Duodenal mucosa (tissue), 2 donors: ENCODE results near the gene SYNPR.

Source experiments
- H3K27ac ChIP-seq: one replicate; pipeline ENCODE4 v1.7.0; 2013; ENCODE audit warnings: low read depth, low read length
- H3K27me3 ChIP-seq, 2 donors: one replicate each; pipeline ENCODE4 v1.7.0; 2013; ENCODE audit warnings: low read length in 2 of 2, control low read depth in 1 of 2; ENCODE audit not compliant: insufficient read depth in 2 of 2, control insufficient read depth in 1 of 2
- H3K36me3 ChIP-seq, 2 donors: one replicate each; pipeline ENCODE4 v1.7.0; 2013; ENCODE audit warnings: low read length in 2 of 2, control low read depth in 1 of 2; ENCODE audit not compliant: insufficient read depth in 2 of 2, control insufficient read depth in 1 of 2
- H3K4me1 ChIP-seq, 2 donors: one replicate each; pipeline ENCODE4 v1.7.0; 2013; ENCODE audit warnings: low read length in 2 of 2, control low read depth in 1 of 2; ENCODE audit not compliant: insufficient read depth in 2 of 2, control insufficient read depth in 1 of 2
- H3K4me3 ChIP-seq, 2 donors: one replicate each; pipeline ENCODE4 v1.7.0; 2013; ENCODE audit warnings: low read length in 2 of 2, low read depth in 1 of 2
- H3K9ac ChIP-seq, 2 donors: one replicate each; pipeline ENCODE4 v1.7.0; 2013; ENCODE audit warnings: low read length in 2 of 2, low read depth in 1 of 2
- H3K9me3 ChIP-seq, 2 donors: one replicate each; pipeline ENCODE4 v1.7.0; 2013; ENCODE audit warnings: low read length in 2 of 2, control low read depth in 1 of 2; ENCODE audit not compliant: control insufficient read depth in 1 of 2

The SYNPR gene

DNA sequence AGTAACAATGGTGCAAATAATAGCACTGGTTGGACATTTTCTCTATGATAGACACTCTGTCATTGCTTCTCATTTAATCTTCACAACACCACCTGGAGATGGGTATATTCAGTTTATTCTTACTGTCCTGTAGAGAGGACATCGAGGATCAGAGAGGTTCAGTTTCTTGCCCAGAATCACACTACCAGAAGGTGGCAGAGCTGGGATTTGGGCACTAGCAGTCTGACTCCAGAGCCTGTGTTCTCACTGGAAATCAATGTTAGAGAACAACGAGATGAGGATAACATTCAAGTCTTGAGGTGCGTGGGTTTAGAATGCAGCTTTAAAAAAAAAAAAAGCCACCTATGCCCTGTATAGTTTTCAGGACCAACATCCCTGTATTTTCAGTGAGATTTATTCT, 127.8 kb downstream of the SYNPR start:
- no peaks in the 10 kb centered on the region for H3K36me3 ChIP-seq
- no peak overlapping the region for H3K9ac ChIP-seq
- H3K4me1 ChIP-seq: no peaks in the 10 kb centered on the region
- no peaks in the 10 kb centered on the region for H3K9me3 ChIP-seq
- H3K27ac ChIP-seq: no peak overlapping the region
- H3K4me3 ChIP-seq: no peak overlapping the region
- no peaks in the 10 kb centered on the region for H3K27me3 ChIP-seq

DNA sequence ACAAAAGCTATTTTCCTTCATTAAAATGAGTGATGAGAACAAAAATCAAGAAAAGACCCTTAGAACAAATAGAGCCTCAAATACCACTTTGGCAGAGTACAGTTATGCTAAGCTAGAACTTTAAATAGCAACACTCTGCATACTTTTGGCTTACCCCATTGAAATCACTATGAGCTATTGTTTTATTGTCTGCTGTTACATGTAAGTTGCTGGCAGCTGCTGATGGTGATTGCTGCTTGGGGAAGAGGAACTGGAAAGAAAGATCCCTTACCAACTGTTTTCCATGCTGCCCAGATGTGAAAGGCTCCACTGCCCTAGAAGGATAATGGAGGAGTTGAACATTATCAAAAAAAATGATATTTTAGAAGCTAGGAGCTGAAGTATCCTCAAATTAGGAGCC, 135.4 kb downstream of the SYNPR start:
- H3K36me3 ChIP-seq: no peaks in the 10 kb centered on the region
- H3K27ac ChIP-seq: no peak overlapping the region
- H3K27me3 ChIP-seq: no peaks in the 10 kb centered on the region
- no peak overlapping the region for H3K9ac ChIP-seq
- no peak overlapping the region for H3K4me3 ChIP-seq
- H3K4me1 ChIP-seq: no peaks in the 10 kb centered on the region
- H3K9me3 ChIP-seq: no peaks in the 10 kb centered on the region

- no peaks in the 10 kb centered on the region for H3K36me3 ChIP-seq
- H3K9me3 ChIP-seq: no peaks in the 10 kb centered on the region
- H3K4me1 ChIP-seq: no peaks in the 10 kb centered on the region
- no peak overlapping the region for H3K9ac ChIP-seq
- H3K4me3 ChIP-seq: no peak overlapping the region
- no peak overlapping the region for H3K27ac ChIP-seq
- no peaks in the 10 kb centered on the region for H3K27me3 ChIP-seq
Measured at GRCh38 chr3:63414607-63415006, 136.5 kb downstream of the SYNPR start.

DNA sequence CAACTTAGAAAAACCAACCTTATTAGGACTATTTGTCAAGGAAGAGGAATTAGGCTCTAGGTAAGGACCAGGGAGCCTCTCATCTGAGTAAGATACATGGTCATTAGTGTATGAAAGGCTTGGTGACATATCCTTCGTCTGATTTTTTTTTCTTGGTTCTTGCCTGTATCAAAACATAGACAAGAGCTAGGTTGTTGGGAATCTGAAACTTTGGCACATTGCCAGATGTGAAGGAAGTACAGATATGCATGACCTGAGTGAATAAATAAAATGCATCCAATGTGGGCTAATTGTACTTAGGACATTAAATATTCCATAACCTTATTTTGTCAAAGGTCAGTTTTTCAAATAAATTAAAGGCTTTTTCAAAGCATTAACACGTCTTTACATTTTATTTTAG, 151.8 kb downstream of the SYNPR start:
- H3K9me3 ChIP-seq: no peaks in the 10 kb centered on the region
- H3K27me3 ChIP-seq: no peaks in the 10 kb centered on the region
- H3K36me3 ChIP-seq: no peaks in the 10 kb centered on the region
- H3K4me1 ChIP-seq: peaks cover 6 to 23% of the 10 kb centered on the region in 2 donors
- H3K4me3 ChIP-seq: no peak overlapping the region
- no peak overlapping the region for H3K27ac ChIP-seq
- no peak overlapping the region for H3K9ac ChIP-seq

GRCh38 chr3:63430875-63431274, 152.8 kb downstream of the SYNPR start:
- H3K4me3 ChIP-seq: no peak overlapping the region
- H3K9ac ChIP-seq: no peak overlapping the region
- no peak overlapping the region for H3K27ac ChIP-seq
- peaks cover 6 to 23% of the 10 kb centered on the region in 2 donors for H3K4me1 ChIP-seq
- H3K27me3 ChIP-seq: no peaks in the 10 kb centered on the region
- no peaks in the 10 kb centered on the region for H3K36me3 ChIP-seq
- H3K9me3 ChIP-seq: no peaks in the 10 kb centered on the region

DNA sequence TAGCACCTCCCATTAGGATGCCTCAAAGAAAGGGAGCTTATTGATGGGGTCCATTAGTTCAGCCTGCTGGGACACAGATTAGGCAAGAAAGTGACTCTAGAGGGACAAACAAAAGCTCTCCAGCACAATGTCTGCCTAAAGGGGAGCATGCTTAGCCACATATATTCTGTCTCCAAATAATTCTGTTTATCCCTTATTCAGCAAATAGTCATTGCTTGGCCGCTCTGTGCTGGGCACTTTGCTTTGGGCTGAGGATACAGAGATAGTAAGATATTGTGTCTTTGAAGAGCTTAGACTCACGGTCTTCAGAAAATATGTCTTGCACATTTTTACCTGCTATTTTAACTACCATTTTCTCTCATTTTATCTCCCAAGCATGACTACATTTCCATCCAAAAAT, 159.8 kb downstream of the SYNPR start:
- no peaks in the 10 kb centered on the region for H3K36me3 ChIP-seq

DNA sequence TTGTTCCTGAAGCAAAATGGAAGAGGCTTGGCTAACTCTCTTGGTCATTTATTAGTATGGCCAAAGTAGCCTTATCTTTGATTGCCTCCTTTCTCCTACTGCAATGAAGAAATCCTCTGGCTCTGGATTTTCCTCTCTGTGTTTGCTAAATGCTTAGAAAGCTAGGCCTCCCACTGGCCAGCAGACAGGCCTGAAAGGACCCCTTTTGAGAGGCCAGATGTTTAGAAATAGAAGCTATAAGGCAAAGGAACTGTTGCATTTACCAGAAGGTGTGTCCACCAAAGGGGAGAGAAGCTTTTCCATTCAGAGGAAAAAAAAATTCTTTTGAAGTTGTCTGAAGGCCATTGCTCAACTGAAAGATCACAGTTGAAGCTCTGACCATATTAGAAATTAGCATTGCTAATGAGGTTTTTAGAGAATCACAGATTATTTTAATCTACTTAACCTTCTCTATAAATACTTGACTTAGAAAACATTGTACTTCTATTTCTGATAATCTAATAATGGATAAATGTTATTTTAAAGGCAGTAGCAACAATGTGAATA, 160.8 kb downstream of the SYNPR start:
- H3K27me3 ChIP-seq: no peaks in the 10 kb centered on the region
- no peak overlapping the region for H3K4me3 ChIP-seq
- no peak overlapping the region for H3K27ac ChIP-seq
- no peak overlapping the region for H3K9ac ChIP-seq
- H3K9me3 ChIP-seq: no peaks in the 10 kb centered on the region
- H3K4me1 ChIP-seq: peaks cover 5 to 7% of the 10 kb centered on the region in 2 donors
- no peaks in the 10 kb centered on the region for H3K36me3 ChIP-seq

More for the DNA sequence above, 159.8 kb downstream of the SYNPR start:
- no peak overlapping the region for H3K27ac ChIP-seq
- no peaks in the 10 kb centered on the region for H3K27me3 ChIP-seq
- peaks cover 5 to 7% of the 10 kb centered on the region in 2 donors for H3K4me1 ChIP-seq
- H3K9me3 ChIP-seq: no peaks in the 10 kb centered on the region
- no peak overlapping the region for H3K9ac ChIP-seq
- H3K4me3 ChIP-seq: no peak overlapping the region

- no peaks in the 10 kb centered on the region for H3K9me3 ChIP-seq
- H3K4me1 ChIP-seq: peaks cover 5 to 7% of the 10 kb centered on the region in 2 donors
- no peaks in the 10 kb centered on the region for H3K27me3 ChIP-seq
- H3K27ac ChIP-seq: no peak overlapping the region
- H3K9ac ChIP-seq: no peak overlapping the region
- H3K36me3 ChIP-seq: no peaks in the 10 kb centered on the region
- no peak overlapping the region for H3K4me3 ChIP-seq
Measured at GRCh38 chr3:63441262-63441661, 163.2 kb downstream of the SYNPR start.

DNA sequence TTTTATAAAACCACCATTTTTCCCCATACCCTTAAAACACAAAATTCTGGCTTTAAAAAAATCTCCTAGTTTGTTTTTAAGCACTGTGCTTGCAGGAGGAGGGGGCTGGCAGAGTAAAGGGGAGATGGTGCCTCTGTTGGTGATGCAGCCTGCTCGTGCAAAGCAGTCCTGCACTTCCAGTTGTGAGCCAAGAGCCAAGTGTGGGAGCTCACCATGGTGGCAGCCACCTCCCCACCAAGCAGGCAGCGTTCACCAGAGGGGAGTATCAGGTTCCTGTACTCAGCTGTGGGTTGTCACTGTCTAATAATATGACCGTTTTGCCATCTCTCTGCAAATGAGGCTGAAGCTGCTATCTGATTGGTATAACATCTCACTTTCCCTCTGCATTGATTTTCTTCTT, 164.8 kb downstream of the SYNPR start:
- Histone ChIP-seq H3K4me1 (peaks cover 5 to 7% of the 10 kb centered on the region in 2 donors), H3K9ac (no peak overlapping the region), H3K27ac (no peak overlapping the region), H3K9me3 (no peaks in the 10 kb centered on the region), H3K4me3 (no peak overlapping the region), H3K36me3 (no peaks in the 10 kb centered on the region), H3K27me3 (no peaks in the 10 kb centered on the region)

GRCh38 chr3:63450023-63450422, 171.9 kb downstream of the SYNPR start:
- no peaks in the 10 kb centered on the region for H3K9me3 ChIP-seq
- H3K9ac ChIP-seq: no peak overlapping the region
- no peak overlapping the region for H3K27ac ChIP-seq
- no peak overlapping the region for H3K4me3 ChIP-seq
- H3K36me3 ChIP-seq: no peaks in the 10 kb centered on the region
- no peaks in the 10 kb centered on the region for H3K27me3 ChIP-seq
- peaks cover 22 to 25% of the 10 kb centered on the region in 2 donors for H3K4me1 ChIP-seq
